Osteoblast (primary cell): ENCODE data around the gene APOC3. TPM values are rescaled to one million over a fixed set of nuclear protein-coding genes. Genes with fewer than 3 reads are reported as not detected.
A peak's percentile ranks its signal among the peaks of the same experiment; 100 is the strongest.

ENCODE experiments used
- DNase-seq: peaks from one replicate; pipeline ENCODE4 v3.0.0; 2011; ENCODE audit warnings: low spot score, mixed read lengths; ENCODE audit not compliant: insufficient read length; ENCODE audit errors: missing footprints
- H2AFZ ChIP-seq: 2 replicates; pipeline ENCODE4 v1.6.0; 2011; ENCODE audit warnings: mild to moderate bottlenecking, low read length
- H3K27ac ChIP-seq: 2 replicates; pipeline ENCODE4 v1.5.1; 2011; ENCODE audit warnings: mild to moderate bottlenecking, low read depth, low read length, moderate library complexity
- H3K27me3 ChIP-seq: 2 replicates; pipeline ENCODE4 v1.6.0; 2012; ENCODE audit warnings: mild to moderate bottlenecking, control low read depth, inconsistent platforms, low read length, moderate library complexity; ENCODE audit not compliant: insufficient read depth
- H3K36me3 ChIP-seq: 2 replicates; pipeline ENCODE4 v1.5.1; 2011; ENCODE audit warnings: mild to moderate bottlenecking, low read length, control low read depth, moderate library complexity; ENCODE audit not compliant: insufficient read depth
- H3K4me1 ChIP-seq: 2 replicates; pipeline ENCODE4 v1.5.1; 2011; ENCODE audit warnings: mild to moderate bottlenecking, low read length, control low read depth, moderate library complexity; ENCODE audit not compliant: insufficient read depth
- H3K4me2 ChIP-seq: 2 replicates; pipeline ENCODE4 v1.6.0; 2011; ENCODE audit warnings: mild to moderate bottlenecking, low read length; ENCODE audit not compliant: insufficient read depth
- H3K4me3 ChIP-seq: fragments of 200-600 bp; sonication (generic); 3 replicates; pipeline ENCODE4 v1.5.1; 2012; ENCODE audit warnings: mild to moderate bottlenecking, low read length, inconsistent platforms; ENCODE audit not compliant: insufficient read depth
- H3K79me2 ChIP-seq: 2 replicates; pipeline ENCODE4 v1.6.0; 2012; ENCODE audit warnings: mild to moderate bottlenecking, low read length, control low read depth, inconsistent platforms; ENCODE audit not compliant: insufficient read depth
- H3K9me3 ChIP-seq: 2 replicates; pipeline ENCODE4 v1.5.1; 2011; ENCODE audit warnings: low read depth, low read length, control low read depth
- H4K20me1 ChIP-seq: 2 replicates; pipeline ENCODE4 v1.6.0; 2012; ENCODE audit warnings: mild to moderate bottlenecking, low read length, control low read depth; ENCODE audit not compliant: insufficient read depth
- total RNA-seq: library from RNA; depleted of rRNA; stranded (reverse); fragments of >200 nt; gene quantifications from 2 replicates; pipeline ENCODE4 v1.2.3, GENCODE V29; 2012
- TF ChIP-seq, protein P1 (sequence below): IDR thresholded peaks from 2 replicates; pipeline ENCODE4 v1.5.1; 2011; ENCODE audit warnings: mild to moderate bottlenecking, low read depth, low read length, moderate library complexity; ENCODE audit errors: extremely low read depth

Gene APOC3
- total RNA-seq, 1 donor = not detected

DNA sequence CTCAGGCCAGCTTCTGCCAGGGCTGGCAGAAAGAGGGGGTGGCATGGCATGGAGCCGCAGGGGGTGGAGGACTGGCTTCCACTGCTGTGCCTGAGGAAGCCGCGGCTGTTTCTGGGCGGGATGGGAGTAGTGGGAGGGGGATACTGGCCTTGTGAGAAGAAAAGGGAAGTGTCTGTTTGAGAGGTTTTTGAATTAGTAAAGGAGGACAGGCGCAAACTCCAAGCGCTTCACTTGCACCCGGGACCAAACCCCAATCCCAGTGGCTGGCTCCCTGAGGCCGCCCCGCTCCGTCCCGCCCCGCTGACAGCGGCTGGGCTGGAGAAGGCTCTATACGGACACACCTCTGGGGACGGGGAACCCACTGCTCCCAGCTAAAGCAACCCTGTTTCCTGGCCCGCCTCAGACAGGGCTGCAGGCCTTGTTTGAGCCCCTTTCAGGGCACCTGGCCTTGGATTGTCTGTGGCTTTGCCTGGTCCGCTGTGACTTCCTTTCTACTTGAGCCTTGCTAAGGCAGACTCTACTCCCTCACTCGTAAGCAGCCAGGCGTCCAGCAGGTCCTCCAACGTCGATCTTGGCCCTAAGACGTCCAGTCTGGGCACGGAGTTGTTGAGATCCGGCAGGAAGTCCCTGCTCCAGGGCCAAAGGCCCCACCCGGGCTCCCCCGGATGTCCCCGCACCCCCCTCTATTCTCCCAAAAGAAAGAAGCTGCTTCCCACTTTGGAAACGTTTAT, 5.5 kb downstream of the APOC3 start:
- H3K4me3 ChIP-seq = peak overlapping the region; percentile 60
- no peaks in the 10 kb centered on the region for H3K27me3 ChIP-seq
- peak overlapping the region; percentile 1 for H3K27ac ChIP-seq
- H4K20me1 ChIP-seq = no peaks in the 10 kb centered on the region
- peak overlapping the region; percentile 35 for H2AFZ ChIP-seq
- H3K79me2 ChIP-seq = no peaks in the 10 kb centered on the region
- no peaks in the 10 kb centered on the region for H3K36me3 ChIP-seq
- H3K4me1 ChIP-seq = no peaks in the 10 kb centered on the region
- no peak for DNase-seq
- H3K9me3 ChIP-seq = no peaks in the 10 kb centered on the region
- TF ChIP-seq, protein P1, sequence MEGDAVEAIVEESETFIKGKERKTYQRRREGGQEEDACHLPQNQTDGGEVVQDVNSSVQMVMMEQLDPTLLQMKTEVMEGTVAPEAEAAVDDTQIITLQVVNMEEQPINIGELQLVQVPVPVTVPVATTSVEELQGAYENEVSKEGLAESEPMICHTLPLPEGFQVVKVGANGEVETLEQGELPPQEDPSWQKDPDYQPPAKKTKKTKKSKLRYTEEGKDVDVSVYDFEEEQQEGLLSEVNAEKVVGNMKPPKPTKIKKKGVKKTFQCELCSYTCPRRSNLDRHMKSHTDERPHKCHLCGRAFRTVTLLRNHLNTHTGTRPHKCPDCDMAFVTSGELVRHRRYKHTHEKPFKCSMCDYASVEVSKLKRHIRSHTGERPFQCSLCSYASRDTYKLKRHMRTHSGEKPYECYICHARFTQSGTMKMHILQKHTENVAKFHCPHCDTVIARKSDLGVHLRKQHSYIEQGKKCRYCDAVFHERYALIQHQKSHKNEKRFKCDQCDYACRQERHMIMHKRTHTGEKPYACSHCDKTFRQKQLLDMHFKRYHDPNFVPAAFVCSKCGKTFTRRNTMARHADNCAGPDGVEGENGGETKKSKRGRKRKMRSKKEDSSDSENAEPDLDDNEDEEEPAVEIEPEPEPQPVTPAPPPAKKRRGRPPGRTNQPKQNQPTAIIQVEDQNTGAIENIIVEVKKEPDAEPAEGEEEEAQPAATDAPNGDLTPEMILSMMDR = no peak
- H3K4me2 ChIP-seq = peak overlapping the region; percentile 42

GRCh38 chr11:116835791-116836631, 6.3 kb downstream of the APOC3 start:
- no peaks in the 10 kb centered on the region for H3K4me1 ChIP-seq
- H3K4me3 ChIP-seq = peak overlapping the region; percentile 60
- no peaks in the 10 kb centered on the region for H3K36me3 ChIP-seq
- no peaks in the 10 kb centered on the region for H3K79me2 ChIP-seq
- no peaks in the 10 kb centered on the region for H3K9me3 ChIP-seq
- no peaks in the 10 kb centered on the region for H3K27me3 ChIP-seq
- H3K4me2 ChIP-seq = peak overlapping the region; percentile 42
- no peaks in the 10 kb centered on the region for H4K20me1 ChIP-seq
- TF ChIP-seq, protein P1 = peak; percentile 65
- peak; percentile 99 for DNase-seq
- peak overlapping the region; percentile 35 for H2AFZ ChIP-seq
- H3K27ac ChIP-seq = peak overlapping the region; percentile 1

GRCh38 chr11:116836632-116836991, 6.9 kb downstream of the APOC3 start:
- H3K36me3 ChIP-seq = no peaks in the 10 kb centered on the region
- TF ChIP-seq, protein P1 = no peak
- no peaks in the 10 kb centered on the region for H3K9me3 ChIP-seq
- H2AFZ ChIP-seq = no peak overlapping the region
- H3K4me3 ChIP-seq = no peak overlapping the region
- no peaks in the 10 kb centered on the region for H3K4me1 ChIP-seq
- no peak overlapping the region for H3K27ac ChIP-seq
- H3K79me2 ChIP-seq = no peaks in the 10 kb centered on the region
- H3K4me2 ChIP-seq = no peak overlapping the region
- no peak for DNase-seq
- no peaks in the 10 kb centered on the region for H3K27me3 ChIP-seq
- H4K20me1 ChIP-seq = no peaks in the 10 kb centered on the region
